MM.1S (cell line): ENCODE data around the gene KCNG4.

Experiments
- DNase-seq: peaks from one replicate; pipeline ENCODE4 v3.0.0-alpha.2; 2015
- H2AFZ ChIP-seq: fragments of 300-600 bp; sonication (generic); 2 replicates; pipeline ENCODE4 v1.6.0; 2016; ENCODE audit warnings: antibody characterized with exemption, low read length
- H3F3A ChIP-seq: fragments of 300-600 bp; sonication (generic); 2 replicates; pipeline ENCODE4 v1.6.1; 2016; ENCODE audit warnings: mild to moderate bottlenecking, antibody characterized with exemption, low read length, moderate library complexity, mixed read lengths; ENCODE audit not compliant: insufficient read depth
- H3K27ac ChIP-seq: fragments of 300-600 bp; sonication (generic); 2 replicates; pipeline ENCODE4 v1.5.1; 2016; ENCODE audit warnings: mild to moderate bottlenecking, low read length
- H3K27me3 ChIP-seq: fragments of 300-600 bp; sonication (generic); replicated peaks from 2 replicates; pipeline ENCODE4 v1.6.0; 2016; ENCODE audit warnings: low read length; ENCODE audit not compliant: insufficient read depth
- H3K36me3 ChIP-seq: fragments of 300-600 bp; sonication (generic); replicated peaks from 2 replicates; pipeline ENCODE4 v1.6.1; 2016; ENCODE audit warnings: mild to moderate bottlenecking, low read length, mixed read lengths; ENCODE audit not compliant: insufficient read depth
- H3K4me1 ChIP-seq: fragments of 300-600 bp; sonication (generic); 2 replicates; pipeline ENCODE4 v1.6.1; 2016; ENCODE audit warnings: low read length, mixed read lengths
- H3K4me2 ChIP-seq: fragments of 300-600 bp; sonication (generic); 2 replicates; pipeline ENCODE4 v1.6.0; 2016; ENCODE audit warnings: low read depth, low read length
- H3K4me3 ChIP-seq: fragments of 300-600 bp; sonication (generic); 2 replicates; pipeline ENCODE4 v1.5.1; 2016; ENCODE audit warnings: low read length, mixed read lengths
- H3K79me2 ChIP-seq: fragments of 300-600 bp; sonication (generic); 2 replicates; pipeline ENCODE4 v1.6.1; 2016; ENCODE audit warnings: mixed run types, low read length, mixed read lengths
- H3K9ac ChIP-seq: fragments of 300-600 bp; sonication (generic); 2 replicates; pipeline ENCODE4 v1.6.1; 2016; ENCODE audit warnings: low read length, mixed read lengths
- H3K9me2 ChIP-seq: fragments of 300-600 bp; sonication (generic); replicated peaks from 2 replicates; pipeline ENCODE4 v1.6.1; 2016; ENCODE audit warnings: mild to moderate bottlenecking, low read length, mixed read lengths; ENCODE audit not compliant: insufficient read depth
- H3K9me3 ChIP-seq: fragments of 300-600 bp; sonication (generic); replicated peaks from 2 replicates; pipeline ENCODE4 v1.6.1; 2016; ENCODE audit warnings: mild to moderate bottlenecking, low read length, mixed read lengths; ENCODE audit not compliant: insufficient read depth
- H4K20me1 ChIP-seq: fragments of 300-600 bp; sonication (generic); 2 replicates; pipeline ENCODE4 v1.6.1; 2016; ENCODE audit warnings: mild to moderate bottlenecking, low read length, moderate library complexity, mixed read lengths; ENCODE audit not compliant: insufficient read depth
- CTCF ChIP-seq: fragments of 300-600 bp; sonication (generic); IDR thresholded peaks from 2 replicates; pipeline ENCODE4 v1.5.1; 2016; ENCODE audit warnings: antibody characterized with exemption, low read length, mixed read lengths
- EZH2 ChIP-seq: fragments of 300-600 bp; sonication (generic); optimal IDR thresholded peaks from 2 replicates; pipeline ENCODE3; 2017; ENCODE audit warnings: low read depth, mild to moderate bottlenecking, antibody characterized with exemption, low read length, mixed read lengths
- EZH2phosphoT487 ChIP-seq: fragments of 300-600 bp; sonication (generic); IDR thresholded peaks from 2 replicates; pipeline ENCODE4 v1.6.1; 2018; ENCODE audit warnings: antibody characterized with exemption, low read length

KCNG4 gene

GRCh38 chr16:84272740-84273320 lies 33.0 kb upstream of the KCNG4 start:
- Histone ChIP-seq H3K79me2 (no peaks in the 10 kb centered on the region), H3K4me2 (no peak overlapping the region), H3K4me3 (no peak overlapping the region), H2AFZ (no peak overlapping the region), H4K20me1 (no peaks in the 10 kb centered on the region), H3F3A (no peaks in the 10 kb centered on the region), H3K27me3 (peaks cover 17% of the 10 kb centered on the region), H3K9me3 (no peaks in the 10 kb centered on the region), H3K27ac (no peak overlapping the region), H3K9me2 (no peaks in the 10 kb centered on the region), H3K9ac (no peak overlapping the region), H3K36me3 (no peaks in the 10 kb centered on the region), H3K4me1 (no peaks in the 10 kb centered on the region)
- no peak for TF ChIP-seq EZH2phosphoT487
- TF ChIP-seq EZH2 = no peak
- TF ChIP-seq CTCF = no peak
- DNase-seq = no peak

GRCh38 chr16:84271866-84272265 lies 32.1 kb upstream of the KCNG4 start:
- H4K20me1 ChIP-seq = no peaks in the 10 kb centered on the region
- peaks cover 15% of the 10 kb centered on the region for H3K27me3 ChIP-seq
- no peaks in the 10 kb centered on the region for H3K9me2 ChIP-seq
- H3K27ac ChIP-seq = no peak overlapping the region
- no peaks in the 10 kb centered on the region for H3K79me2 ChIP-seq
- H3K36me3 ChIP-seq = no peaks in the 10 kb centered on the region
- no peak for DNase-seq
- H3F3A ChIP-seq = no peaks in the 10 kb centered on the region
- no peak overlapping the region for H2AFZ ChIP-seq
- H3K4me2 ChIP-seq = no peak overlapping the region
- H3K4me3 ChIP-seq = no peak overlapping the region
- no peak overlapping the region for H3K9ac ChIP-seq
- H3K9me3 ChIP-seq = no peaks in the 10 kb centered on the region
- no peak for TF ChIP-seq EZH2
- no peak for TF ChIP-seq CTCF
- H3K4me1 ChIP-seq = no peaks in the 10 kb centered on the region

- TF ChIP-seq EZH2phosphoT487 (no peak), CTCF (no peak), EZH2 (no peak)
- peaks cover 15% of the 10 kb centered on the region for H3K27me3 ChIP-seq
- no peak overlapping the region for H3K4me3 ChIP-seq
- no peaks in the 10 kb centered on the region for H3K9me3 ChIP-seq
- H3K27ac ChIP-seq = no peak overlapping the region
- no peaks in the 10 kb centered on the region for H4K20me1 ChIP-seq
- no peak overlapping the region for H3K4me2 ChIP-seq
- DNase-seq = no peak
- no peak overlapping the region for H2AFZ ChIP-seq
- H3F3A ChIP-seq = no peaks in the 10 kb centered on the region
- no peak overlapping the region for H3K9ac ChIP-seq
- H3K36me3 ChIP-seq = no peaks in the 10 kb centered on the region
- no peaks in the 10 kb centered on the region for H3K79me2 ChIP-seq
- no peaks in the 10 kb centered on the region for H3K4me1 ChIP-seq
- no peaks in the 10 kb centered on the region for H3K9me2 ChIP-seq
These were observed 31.2 kb upstream of the KCNG4 start for GRCh38 chr16:84271037-84271436.
